ENCODE data around the gene YOD1. TPM values are rescaled to one million over a fixed set of nuclear protein-coding genes. Genes with fewer than 3 reads are reported as not detected.

Gene YOD1
- polyA plus RNA-seq, 1 donor (not counting 4 experiments of a cell fraction or from before 2014, with no cell fraction given), result 5.2 TPM

DNA sequence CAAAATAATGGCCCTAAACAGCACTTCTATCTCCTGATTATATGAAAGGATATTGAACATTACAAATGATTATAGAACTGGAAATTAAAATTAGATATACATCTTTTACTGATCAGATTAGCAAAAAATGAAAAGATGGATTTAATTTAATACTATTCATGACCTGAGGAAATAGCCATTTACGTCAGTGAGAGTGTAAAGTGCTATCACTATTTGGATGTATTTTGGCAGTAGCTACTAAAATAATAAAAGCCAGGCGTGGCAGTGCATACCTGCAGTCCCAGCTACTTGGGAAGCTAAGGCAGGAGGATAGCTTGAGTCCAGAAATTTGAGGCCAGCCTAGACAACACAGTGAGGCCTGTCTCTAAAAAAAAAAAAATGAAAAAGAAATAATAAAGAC is 42.9 kb upstream of the YOD1 start:
- Histone ChIP-seq H3K27me3 (ENCODE audit: control insufficient read depth, extremely low read depth, insufficient read depth, low read length) (peaks cover 4% of the 10 kb centered on the region), H3K4me1 (ENCODE audit: control insufficient read depth, extremely low read depth, insufficient read depth, low read length) (no peaks in the 10 kb centered on the region), H3K9me3 (ENCODE audit: control insufficient read depth, low read depth, low read length) (no peaks in the 10 kb centered on the region), H3K79me2 (ENCODE audit: control insufficient read depth, insufficient read depth, low read length) (no peaks in the 10 kb centered on the region), H3K9ac (ENCODE audit: control insufficient read depth, extremely low read depth, insufficient read depth, low read length) (no peak overlapping the region), H4K20me1 (ENCODE audit: control insufficient read depth, extremely low read depth, insufficient read depth, low read length) (no peaks in the 10 kb centered on the region), H3K4me2 (ENCODE audit: control insufficient read depth, extremely low read depth, insufficient read depth, low read depth, low read length) (no peak overlapping the region), H3K36me3 (ENCODE audit: control insufficient read depth in 2 of 2, extremely low read depth in 1 of 2, insufficient read depth in 2 of 2, low read length in 2 of 2) (no peaks in the 10 kb centered on the region), H3K4me3 (ENCODE audit: control insufficient read depth in 2 of 3, extremely low read depth in 1 of 3, insufficient read depth in 2 of 3, low read depth in 1 of 3, low read length in 3 of 3) (no peak overlapping the region), H3K27ac (ENCODE audit: control insufficient read depth, insufficient read depth, low read length) (no peak overlapping the region), H3K9me1 (ENCODE audit: control insufficient read depth, extremely low read depth, insufficient read depth, low read length) (no peaks in the 10 kb centered on the region), H2AFZ (ENCODE audit: control insufficient read depth, low read length) (no peak overlapping the region)
- dilution Hi-C loops (cut with MboI; ENCODE audit: extremely low pct_ligation_motif_present, low sequenced_read_pairs), result no loop called here
- DNase-seq (ENCODE audit: low read depth, low spot score) (no peak), FAIRE-seq (no peak)
- no peak for TF ChIP-seq EZH2 (IDR thresholded peaks at IDR 0.05; ENCODE audit: low read length)
- TF ChIP-seq, protein P1, sequence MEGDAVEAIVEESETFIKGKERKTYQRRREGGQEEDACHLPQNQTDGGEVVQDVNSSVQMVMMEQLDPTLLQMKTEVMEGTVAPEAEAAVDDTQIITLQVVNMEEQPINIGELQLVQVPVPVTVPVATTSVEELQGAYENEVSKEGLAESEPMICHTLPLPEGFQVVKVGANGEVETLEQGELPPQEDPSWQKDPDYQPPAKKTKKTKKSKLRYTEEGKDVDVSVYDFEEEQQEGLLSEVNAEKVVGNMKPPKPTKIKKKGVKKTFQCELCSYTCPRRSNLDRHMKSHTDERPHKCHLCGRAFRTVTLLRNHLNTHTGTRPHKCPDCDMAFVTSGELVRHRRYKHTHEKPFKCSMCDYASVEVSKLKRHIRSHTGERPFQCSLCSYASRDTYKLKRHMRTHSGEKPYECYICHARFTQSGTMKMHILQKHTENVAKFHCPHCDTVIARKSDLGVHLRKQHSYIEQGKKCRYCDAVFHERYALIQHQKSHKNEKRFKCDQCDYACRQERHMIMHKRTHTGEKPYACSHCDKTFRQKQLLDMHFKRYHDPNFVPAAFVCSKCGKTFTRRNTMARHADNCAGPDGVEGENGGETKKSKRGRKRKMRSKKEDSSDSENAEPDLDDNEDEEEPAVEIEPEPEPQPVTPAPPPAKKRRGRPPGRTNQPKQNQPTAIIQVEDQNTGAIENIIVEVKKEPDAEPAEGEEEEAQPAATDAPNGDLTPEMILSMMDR (optimal IDR thresholded peaks at IDR 0.05 in 1 of 3, IDR thresholded peaks at IDR 0.05 in 1 of 3, conservative IDR thresholded peaks at IDR 0.05 in 1 of 3; ENCODE audit: extremely low read depth in 1 of 3, insufficient read depth in 2 of 3, low read length in 3 of 3), result no peak

DNA sequence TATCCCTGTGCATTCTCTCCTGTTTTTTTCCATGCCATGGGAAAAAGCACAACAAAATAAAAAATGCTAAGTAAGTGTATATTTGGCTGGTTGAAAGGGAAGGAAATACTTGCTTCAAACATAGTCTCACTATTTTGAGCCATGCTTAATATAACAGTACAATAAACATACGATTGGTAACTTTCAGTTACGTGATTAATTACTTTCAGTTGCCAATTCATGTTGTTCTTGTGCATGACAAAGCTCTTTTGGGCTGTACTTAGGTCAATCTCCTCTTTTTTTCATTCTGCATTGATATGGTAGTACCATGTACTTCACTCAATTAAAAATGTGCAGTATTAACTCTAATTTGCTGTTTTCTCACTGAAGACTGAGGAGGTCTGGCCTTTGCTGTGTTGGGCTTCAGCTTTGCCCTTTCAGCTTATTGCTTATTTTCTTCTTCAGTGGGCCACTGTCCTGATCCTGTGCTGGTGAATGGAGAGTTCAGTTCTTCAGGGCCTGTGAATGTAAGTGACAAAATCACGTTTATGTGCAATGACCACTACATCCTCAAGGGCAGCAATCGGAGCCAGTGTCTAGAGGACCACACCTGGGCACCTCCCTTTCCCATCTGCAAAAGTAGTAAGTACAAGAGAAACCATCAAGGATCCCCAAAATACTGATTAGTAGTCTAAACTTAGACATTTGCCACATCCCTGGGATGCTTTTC is 40.3 kb upstream of the YOD1 start:
- Histone ChIP-seq H3K79me2 (ENCODE audit: control insufficient read depth, insufficient read depth, low read length) (no peaks in the 10 kb centered on the region), H3K4me1 (ENCODE audit: control insufficient read depth, extremely low read depth, insufficient read depth, low read length) (peaks cover 5% of the 10 kb centered on the region), H3K9me3 (ENCODE audit: control insufficient read depth, low read depth, low read length) (no peaks in the 10 kb centered on the region), H4K20me1 (ENCODE audit: control insufficient read depth, extremely low read depth, insufficient read depth, low read length) (no peaks in the 10 kb centered on the region), H2AFZ (ENCODE audit: control insufficient read depth, low read length) (no peak overlapping the region), H3K4me3 (ENCODE audit: control insufficient read depth in 2 of 3, extremely low read depth in 1 of 3, insufficient read depth in 2 of 3, low read depth in 1 of 3, low read length in 3 of 3) (no peak overlapping the region), H3K27ac (ENCODE audit: control insufficient read depth, insufficient read depth, low read length) (no peak overlapping the region), H3K27me3 (ENCODE audit: control insufficient read depth, extremely low read depth, insufficient read depth, low read length) (peaks cover 4% of the 10 kb centered on the region), H3K9ac (ENCODE audit: control insufficient read depth, extremely low read depth, insufficient read depth, low read length) (no peak overlapping the region), H3K36me3 (ENCODE audit: control insufficient read depth in 2 of 2, extremely low read depth in 1 of 2, insufficient read depth in 2 of 2, low read length in 2 of 2) (no peaks in the 10 kb centered on the region), H3K4me2 (ENCODE audit: control insufficient read depth, extremely low read depth, insufficient read depth, low read depth, low read length) (no peak overlapping the region), H3K9me1 (ENCODE audit: control insufficient read depth, extremely low read depth, insufficient read depth, low read length) (no peaks in the 10 kb centered on the region)
- dilution Hi-C loops (cut with MboI; ENCODE audit: extremely low pct_ligation_motif_present, low sequenced_read_pairs), result no loop called here
- FAIRE-seq (no peak), DNase-seq (ENCODE audit: low read depth, low spot score) (no peak)
- TF ChIP-seq EZH2 (IDR thresholded peaks at IDR 0.05; ENCODE audit: low read length), result no peak
- TF ChIP-seq, protein P1 (optimal IDR thresholded peaks at IDR 0.05 in 1 of 3, IDR thresholded peaks at IDR 0.05 in 1 of 3, conservative IDR thresholded peaks at IDR 0.05 in 1 of 3; ENCODE audit: extremely low read depth in 1 of 3, insufficient read depth in 2 of 3, low read length in 3 of 3), result no peak

All from keratinocyte (primary cell).